ENCODE measurements around the gene BPIFA2.
A peak's percentile ranks its signal among the peaks of the same experiment; 100 is the strongest.
"Not testable (repeated sequence)": the region's sequence is repeated elsewhere in the genome, so short reads cannot be mapped to it uniquely, and the experiment has no call there.

BPIFA2 gene

GRCh38 chr20:33162313-33162712, 5.6 kb upstream of the BPIFA2 start:
- no peak for DNase-seq

- no peak for DNase-seq
These were observed 5.2 kb upstream of the BPIFA2 start for GRCh38 chr20:33162753-33163152.

- DNase-seq: no peak
These were observed 3.9 kb upstream of the BPIFA2 start for GRCh38 chr20:33163856-33164762.

- DNase-seq: no peak
These were observed 3.2 kb upstream of the BPIFA2 start for GRCh38 chr20:33164763-33165095.

- DNase-seq: no peak
These were observed 2.4 kb upstream of the BPIFA2 start for GRCh38 chr20:33165416-33166055.

GRCh38 chr20:33166533-33167113, 1.3 kb upstream of the BPIFA2 start:
- DNase-seq: no peak

- DNase-seq: no peak
These were observed 1.3 kb downstream of the BPIFA2 start for GRCh38 chr20:33169176-33169794.

- DNase-seq: peak; percentile 11
These were observed 4.8 kb downstream of the BPIFA2 start for GRCh38 chr20:33172781-33173180.

GRCh38 chr20:33175123-33175522, 7.2 kb downstream of the BPIFA2 start:
- DNase-seq: no peak

GRCh38 chr20:33176101-33176500, 8.1 kb downstream of the BPIFA2 start:
- DNase-seq: no peak

GRCh38 chr20:33177866-33178265, 9.9 kb downstream of the BPIFA2 start:
- no peak for DNase-seq

GRCh38 chr20:33178726-33179125, 10.8 kb downstream of the BPIFA2 start:
- DNase-seq: no peak

GRCh38 chr20:33180169-33180568, 12.2 kb downstream of the BPIFA2 start:
- DNase-seq: no peak

GRCh38 chr20:33181482-33182093, 13.6 kb downstream of the BPIFA2 start:
- no peak for DNase-seq

GRCh38 chr20:33183312-33183711, 15.4 kb downstream of the BPIFA2 start:
- DNase-seq: no peak

GRCh38 chr20:33185031-33185590, 17.2 kb downstream of the BPIFA2 start:
- DNase-seq: not testable (repeated sequence)

- DNase-seq: no peak
These were observed 19.5 kb downstream of the BPIFA2 start for GRCh38 chr20:33187491-33187890.

GRCh38 chr20:33188421-33188820, 20.5 kb downstream of the BPIFA2 start:
- no peak for DNase-seq

- no peak for DNase-seq
These were observed 23.5 kb downstream of the BPIFA2 start for GRCh38 chr20:33191484-33191883.

GRCh38 chr20:33191955-33192354, 24.0 kb downstream of the BPIFA2 start:
- no peak for DNase-seq

- no peak for DNase-seq
These were observed 25.0 kb downstream of the BPIFA2 start for GRCh38 chr20:33192912-33193501.

- DNase-seq: no peak
These were observed 31.1 kb downstream of the BPIFA2 start for GRCh38 chr20:33199026-33199425.

All from NCI-H1092 (cell line).